ENCODE results near the gene SLC38A3.
A peak's percentile ranks its signal among the peaks of the same experiment; 100 is the strongest.

The SLC38A3 gene

GRCh38 chr3:50167069-50167840 is 37.8 kb upstream of the SLC38A3 start:
- Histone ChIP-seq H3K9me3 (replicated peaks in 1 of 2; ENCODE audit: control insufficient read depth in 2 of 2, insufficient read depth in 1 of 2, low read depth in 1 of 2, low read length in 2 of 2) (no peaks in the 10 kb centered on the region), H2BK12ac (ENCODE audit: low read length) (peak overlapping the region; percentile 79), H3K4me2 (ENCODE audit: insufficient read depth, low read length, poor library complexity, severe bottlenecking) (peak overlapping the region; percentile 38), H2AFZ (ENCODE audit: low read length) (peak overlapping the region; percentile 31), H4K91ac (ENCODE audit: low read depth, low read length, poor library complexity) (no peak overlapping the region), H3K4me3 (ENCODE audit: low read length in 2 of 2) (no peak overlapping the region), H3K18ac (ENCODE audit: low read length) (peak overlapping the region; percentile 91), H3K4ac (ENCODE audit: low read length) (no peak overlapping the region), H3K23ac (ENCODE audit: low read depth, low read length, poor library complexity) (no peak overlapping the region), H3K9ac (ENCODE audit: low read depth, low read length, poor library complexity) (no peak overlapping the region), H2BK120ac (ENCODE audit: low read depth, low read length) (peak overlapping the region; percentile 69), H3K36me3 (replicated peaks in 1 of 2; ENCODE audit: control insufficient read depth in 2 of 2, insufficient read depth in 2 of 2, low read length in 2 of 2) (peaks cover 0 to 23% of the 10 kb centered on the region in 2 donors), H3K79me1 (ENCODE audit: low read depth, low read length) (peaks cover 27% of the 10 kb centered on the region), H2BK5ac (ENCODE audit: low read length) (peak overlapping the region; percentile 95), H3K14ac (ENCODE audit: low read length) (no peak overlapping the region), H3K4me1 (ENCODE audit: control insufficient read depth in 2 of 2, insufficient read depth in 1 of 2, low read depth in 1 of 2, low read length in 2 of 2) (peaks cover 43 to 68% of the 10 kb centered on the region in 2 donors), H3K27me3 (ENCODE audit: control insufficient read depth in 3 of 3, insufficient read depth in 3 of 3, low read depth in 1 of 3, low read length in 3 of 3) (peaks cover 0 to 20% (median 0%) of the 10 kb centered on the region in 3 experiments), H2BK15ac (ENCODE audit: low read length) (peak overlapping the region; percentile 13), H2AK5ac (ENCODE audit: low read depth, low read length) (peak overlapping the region; percentile 20), H4K8ac (ENCODE audit: low read depth, low read length) (peak overlapping the region; percentile 1), H3K27ac (replicated peaks; ENCODE audit: low read length) (peak overlapping the region; percentile 89)
- no CpG with 5 or more reads among the region's 16 CpGs for WGBS, 2 donors (ENCODE audit: extremely low coverage in 2 of 2, insufficient read length in 2 of 2, insufficient replicate concordance in 1 of 2)
- no peak for DNase-seq (ENCODE audit: low spot score)

GRCh38 chr3:50167841-50168209 is 37.2 kb upstream of the SLC38A3 start:
- peak overlapping the region; percentile 95 for H2BK5ac ChIP-seq (ENCODE audit: low read length)
- H3K4me2 ChIP-seq (ENCODE audit: insufficient read depth, low read length, poor library complexity, severe bottlenecking), result peak overlapping the region; percentile 52
- DNase-seq (ENCODE audit: low spot score), result no peak
- peak overlapping the region; percentile 19 for H3K4ac ChIP-seq (ENCODE audit: low read length)
- peaks cover 28% of the 10 kb centered on the region for H3K79me1 ChIP-seq (ENCODE audit: low read depth, low read length)
- H3K18ac ChIP-seq (ENCODE audit: low read length), result peak overlapping the region; percentile 98
- H2AK5ac ChIP-seq (ENCODE audit: low read depth, low read length), result peak overlapping the region; percentile 20
- H3K9me3 ChIP-seq (replicated peaks in 1 of 2; ENCODE audit: control insufficient read depth in 2 of 2, insufficient read depth in 1 of 2, low read depth in 1 of 2, low read length in 2 of 2), result no peaks in the 10 kb centered on the region
- no peak overlapping the region for H4K8ac ChIP-seq (ENCODE audit: low read depth, low read length)
- peak overlapping the region; percentile 89 for H3K27ac ChIP-seq (replicated peaks; ENCODE audit: low read length)
- H2BK120ac ChIP-seq (ENCODE audit: low read depth, low read length), result peak overlapping the region; percentile 69
- no peak overlapping the region for H3K4me3 ChIP-seq (ENCODE audit: low read length in 2 of 2)
- no peak overlapping the region for H3K9ac ChIP-seq (ENCODE audit: low read depth, low read length, poor library complexity)
- H3K36me3 ChIP-seq (replicated peaks in 1 of 2; ENCODE audit: control insufficient read depth in 2 of 2, insufficient read depth in 2 of 2, low read length in 2 of 2), result peaks cover 0 to 18% of the 10 kb centered on the region in 2 donors
- peak overlapping the region; percentile 85 for H2BK12ac ChIP-seq (ENCODE audit: low read length)
- no peak overlapping the region for H4K91ac ChIP-seq (ENCODE audit: low read depth, low read length, poor library complexity)
- H3K4me1 ChIP-seq (ENCODE audit: control insufficient read depth in 2 of 2, insufficient read depth in 1 of 2, low read depth in 1 of 2, low read length in 2 of 2), result peaks cover 43 to 69% of the 10 kb centered on the region in 2 donors
- no peak overlapping the region for H3K14ac ChIP-seq (ENCODE audit: low read length)
- no peak overlapping the region for H3K23ac ChIP-seq (ENCODE audit: low read depth, low read length, poor library complexity)
- peaks cover 0 to 14% (median 0%) of the 10 kb centered on the region in 3 experiments for H3K27me3 ChIP-seq (ENCODE audit: control insufficient read depth in 3 of 3, insufficient read depth in 3 of 3, low read depth in 1 of 3, low read length in 3 of 3)
- H2BK15ac ChIP-seq (ENCODE audit: low read length), result peak overlapping the region; percentile 13
- no CpG with 5 or more reads among the region's 7 CpGs for WGBS, 2 donors (ENCODE audit: extremely low coverage in 2 of 2, insufficient read length in 2 of 2, insufficient replicate concordance in 1 of 2)
- H2AFZ ChIP-seq (ENCODE audit: low read length), result no peak overlapping the region

- peak overlapping the region; percentile 8 for H2AK5ac ChIP-seq (ENCODE audit: low read depth, low read length)
- H3K27ac ChIP-seq (replicated peaks; ENCODE audit: low read length), result peak overlapping the region; percentile 89
- no peak overlapping the region for H4K91ac ChIP-seq (ENCODE audit: low read depth, low read length, poor library complexity)
- peaks cover 0 to 13% of the 10 kb centered on the region in 2 donors for H3K36me3 ChIP-seq (replicated peaks in 1 of 2; ENCODE audit: control insufficient read depth in 2 of 2, insufficient read depth in 2 of 2, low read length in 2 of 2)
- no peak overlapping the region for H3K4ac ChIP-seq (ENCODE audit: low read length)
- DNase-seq (ENCODE audit: low spot score), result peak; percentile 70
- H2BK5ac ChIP-seq (ENCODE audit: low read length), result peak overlapping the region; percentile 95
- no peak overlapping the region for H3K4me3 ChIP-seq (ENCODE audit: low read length in 2 of 2)
- no peak overlapping the region for H4K8ac ChIP-seq (ENCODE audit: low read depth, low read length)
- no peak overlapping the region for H3K23ac ChIP-seq (ENCODE audit: low read depth, low read length, poor library complexity)
- H3K18ac ChIP-seq (ENCODE audit: low read length), result peak overlapping the region; percentile 98
- H3K14ac ChIP-seq (ENCODE audit: low read length), result no peak overlapping the region
- peak overlapping the region; percentile 85 for H2BK12ac ChIP-seq (ENCODE audit: low read length)
- no peak overlapping the region for H2BK15ac ChIP-seq (ENCODE audit: low read length)
- no CpG with 5 or more reads among the region's 9 CpGs for WGBS, 2 donors (ENCODE audit: extremely low coverage in 2 of 2, insufficient read length in 2 of 2, insufficient replicate concordance in 1 of 2)
- H3K9ac ChIP-seq (ENCODE audit: low read depth, low read length, poor library complexity), result no peak overlapping the region
- peak overlapping the region; percentile 52 for H3K4me2 ChIP-seq (ENCODE audit: insufficient read depth, low read length, poor library complexity, severe bottlenecking)
- H3K9me3 ChIP-seq (replicated peaks in 1 of 2; ENCODE audit: control insufficient read depth in 2 of 2, insufficient read depth in 1 of 2, low read depth in 1 of 2, low read length in 2 of 2), result no peaks in the 10 kb centered on the region
- H3K79me1 ChIP-seq (ENCODE audit: low read depth, low read length), result peaks cover 26% of the 10 kb centered on the region
- no peak overlapping the region for H2AFZ ChIP-seq (ENCODE audit: low read length)
- H3K27me3 ChIP-seq (ENCODE audit: control insufficient read depth in 3 of 3, insufficient read depth in 3 of 3, low read depth in 1 of 3, low read length in 3 of 3), result peaks cover 0 to 9% (median 0%) of the 10 kb centered on the region in 3 experiments
- peak overlapping the region; percentile 69 for H2BK120ac ChIP-seq (ENCODE audit: low read depth, low read length)
- peaks cover 43 to 69% of the 10 kb centered on the region in 2 donors for H3K4me1 ChIP-seq (ENCODE audit: control insufficient read depth in 2 of 2, insufficient read depth in 1 of 2, low read depth in 1 of 2, low read length in 2 of 2)
These were observed 36.7 kb upstream of the SLC38A3 start for GRCh38 chr3:50168388-50168787.

GRCh38 chr3:50168791-50169190 is 36.3 kb upstream of the SLC38A3 start:
- Histone ChIP-seq H3K27ac (replicated peaks; ENCODE audit: low read length) (peak overlapping the region; percentile 89), H3K4me3 (ENCODE audit: low read length in 2 of 2) (no peak overlapping the region), H3K36me3 (replicated peaks in 1 of 2; ENCODE audit: control insufficient read depth in 2 of 2, insufficient read depth in 2 of 2, low read length in 2 of 2) (peaks cover 0 to 14% of the 10 kb centered on the region in 2 donors), H3K4ac (ENCODE audit: low read length) (no peak overlapping the region), H2AFZ (ENCODE audit: low read length) (no peak overlapping the region), H2BK12ac (ENCODE audit: low read length) (peak overlapping the region; percentile 33), H3K4me2 (ENCODE audit: insufficient read depth, low read length, poor library complexity, severe bottlenecking) (peak overlapping the region; percentile 44), H3K27me3 (ENCODE audit: control insufficient read depth in 3 of 3, insufficient read depth in 3 of 3, low read depth in 1 of 3, low read length in 3 of 3) (peaks cover 0 to 8% (median 0%) of the 10 kb centered on the region in 3 experiments), H3K9ac (ENCODE audit: low read depth, low read length, poor library complexity) (no peak overlapping the region), H2BK15ac (ENCODE audit: low read length) (peak overlapping the region; percentile 19), H2AK5ac (ENCODE audit: low read depth, low read length) (peak overlapping the region; percentile 94), H3K4me1 (ENCODE audit: control insufficient read depth in 2 of 2, insufficient read depth in 1 of 2, low read depth in 1 of 2, low read length in 2 of 2) (peaks cover 43 to 69% of the 10 kb centered on the region in 2 donors), H4K91ac (ENCODE audit: low read depth, low read length, poor library complexity) (no peak overlapping the region), H3K23ac (ENCODE audit: low read depth, low read length, poor library complexity) (no peak overlapping the region), H4K8ac (ENCODE audit: low read depth, low read length) (no peak overlapping the region), H2BK120ac (ENCODE audit: low read depth, low read length) (peak overlapping the region; percentile 64), H3K79me1 (ENCODE audit: low read depth, low read length) (peaks cover 25% of the 10 kb centered on the region), H2BK5ac (ENCODE audit: low read length) (peak overlapping the region; percentile 95), H3K9me3 (replicated peaks in 1 of 2; ENCODE audit: control insufficient read depth in 2 of 2, insufficient read depth in 1 of 2, low read depth in 1 of 2, low read length in 2 of 2) (no peaks in the 10 kb centered on the region), H3K18ac (ENCODE audit: low read length) (peak overlapping the region; percentile 93), H3K14ac (ENCODE audit: low read length) (no peak overlapping the region)
- no CpG with 5 or more reads among the region's 6 CpGs for WGBS, 2 donors (ENCODE audit: extremely low coverage in 2 of 2, insufficient read length in 2 of 2, insufficient replicate concordance in 1 of 2)
- DNase-seq (ENCODE audit: low spot score), result peak; percentile 81
